HFFc6 (cell line): ENCODE measurements around the gene DACH1. TPM values are rescaled to one million over a fixed set of nuclear protein-coding genes. Genes with fewer than 3 reads are reported as not detected.

Experiments used
- DNase-seq: peaks from one replicate; pipeline ENCODE4 v3.0.0-alpha.2; 2018
- H3K27ac Mint-ChIP-seq: 2 replicates; pipeline ENCODE4 v1.8.0; 2020; ENCODE audit warnings: mild to moderate bottlenecking, mixed read lengths
- H3K27me3 Mint-ChIP-seq: 2 replicates; pipeline ENCODE4 v1.8.0; 2021; ENCODE audit warnings: mild to moderate bottlenecking, moderate library complexity, mixed read lengths; ENCODE audit not compliant: insufficient read depth
- H3K36me3 Mint-ChIP-seq: 2 replicates; pipeline ENCODE4 v1.8.0; 2021; ENCODE audit warnings: low read depth, mixed read lengths
- H3K4me1 Mint-ChIP-seq: 2 replicates; pipeline ENCODE4 v1.8.0; 2020; ENCODE audit warnings: low read depth, mixed read lengths
- H3K4me3 Mint-ChIP-seq: 2 replicates; pipeline ENCODE4 v1.8.0; 2020; ENCODE audit warnings: mild to moderate bottlenecking, moderate library complexity, mixed read lengths
- H3K9me3 Mint-ChIP-seq: 2 replicates; pipeline ENCODE4 v1.8.0; 2020; ENCODE audit warnings: mild to moderate bottlenecking, mixed read lengths
- total RNA-seq, 6 experiments: library from RNA; stranded (reverse); fragmentation: NEBNext Ultra II Directional; extraction: Animal tissue kit (Norgen Biotek cat#: 25700); gene quantifications; 2 replicates in 1 of 6; 3 replicates in 5 of 6; pipeline ENCODE4 v1.2.3, GENCODE V29; 2021
- TF ChIP-seq, protein P1 (sequence below): fragments of 200-600 bp; sonication (generic); IDR thresholded peaks from 2 replicates; pipeline ENCODE4 v1.5.0; 2021; ENCODE audit warnings: antibody characterized with exemption, mild to moderate bottlenecking

The DACH1 gene
- total RNA-seq, 6 experiments from 2014 or later: not detected

DNA sequence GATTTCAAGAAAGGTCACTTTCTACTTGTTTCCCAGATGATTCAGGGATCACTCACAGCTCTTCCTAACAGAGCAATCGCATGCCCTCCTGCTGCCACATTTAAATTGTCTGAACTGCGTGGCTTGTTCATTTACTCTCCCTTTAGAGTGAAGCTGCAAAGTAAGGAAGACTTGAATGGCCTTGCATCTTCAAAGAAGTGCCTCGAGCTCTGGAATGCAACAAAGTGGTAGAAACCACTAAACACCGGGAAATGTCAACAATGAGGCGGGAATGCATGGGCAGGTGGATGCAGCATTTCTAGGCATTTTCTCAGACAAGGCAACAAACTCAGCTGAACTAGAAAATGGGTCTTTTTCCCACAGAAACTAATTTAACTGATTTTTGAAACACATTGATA lies 10.3 kb upstream of the DACH1 start:
- H3K4me3 Mint-ChIP-seq: no peak overlapping the region
- TF ChIP-seq, protein P1, sequence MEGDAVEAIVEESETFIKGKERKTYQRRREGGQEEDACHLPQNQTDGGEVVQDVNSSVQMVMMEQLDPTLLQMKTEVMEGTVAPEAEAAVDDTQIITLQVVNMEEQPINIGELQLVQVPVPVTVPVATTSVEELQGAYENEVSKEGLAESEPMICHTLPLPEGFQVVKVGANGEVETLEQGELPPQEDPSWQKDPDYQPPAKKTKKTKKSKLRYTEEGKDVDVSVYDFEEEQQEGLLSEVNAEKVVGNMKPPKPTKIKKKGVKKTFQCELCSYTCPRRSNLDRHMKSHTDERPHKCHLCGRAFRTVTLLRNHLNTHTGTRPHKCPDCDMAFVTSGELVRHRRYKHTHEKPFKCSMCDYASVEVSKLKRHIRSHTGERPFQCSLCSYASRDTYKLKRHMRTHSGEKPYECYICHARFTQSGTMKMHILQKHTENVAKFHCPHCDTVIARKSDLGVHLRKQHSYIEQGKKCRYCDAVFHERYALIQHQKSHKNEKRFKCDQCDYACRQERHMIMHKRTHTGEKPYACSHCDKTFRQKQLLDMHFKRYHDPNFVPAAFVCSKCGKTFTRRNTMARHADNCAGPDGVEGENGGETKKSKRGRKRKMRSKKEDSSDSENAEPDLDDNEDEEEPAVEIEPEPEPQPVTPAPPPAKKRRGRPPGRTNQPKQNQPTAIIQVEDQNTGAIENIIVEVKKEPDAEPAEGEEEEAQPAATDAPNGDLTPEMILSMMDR: no peak
- DNase-seq: no peak
- no peak overlapping the region for H3K27ac Mint-ChIP-seq
- no peaks in the 10 kb centered on the region; the same call in 1 of the 2 replicates for H3K27me3 Mint-ChIP-seq
- no peaks in the 10 kb centered on the region for H3K4me1 Mint-ChIP-seq
- H3K9me3 Mint-ChIP-seq: peaks cover 5% of the 10 kb centered on the region; the same call in 1 of the 2 replicates
- H3K36me3 Mint-ChIP-seq: no peaks in the 10 kb centered on the region

DNA sequence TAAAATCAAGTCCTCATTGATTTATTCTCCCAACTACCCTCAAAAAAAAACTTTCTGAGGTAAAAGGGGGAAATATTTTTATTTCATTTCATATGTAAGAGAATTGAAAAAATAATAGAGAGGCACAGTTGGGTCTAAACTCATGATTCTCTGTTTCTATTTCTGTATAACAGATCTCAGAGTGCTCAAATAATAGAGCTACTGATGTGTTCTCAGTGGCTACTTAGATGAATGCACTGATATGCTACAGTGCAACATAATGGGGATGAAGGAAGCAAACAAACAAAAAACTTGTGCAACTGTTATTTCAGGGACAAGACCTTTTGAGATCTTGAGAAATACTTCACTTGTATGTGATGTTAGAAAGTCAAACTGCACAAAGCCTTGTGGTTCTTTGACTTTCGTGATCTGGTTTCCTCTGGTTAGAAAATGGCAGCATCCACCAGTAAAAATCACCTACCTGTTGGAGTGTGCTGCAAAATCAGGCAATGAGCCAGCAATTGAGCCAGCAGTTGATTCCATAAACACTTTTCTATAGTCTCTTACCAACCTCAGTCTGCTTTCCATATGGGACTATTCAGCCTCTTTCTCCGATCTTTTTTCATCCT lies 9.7 kb upstream of the DACH1 start:
- Mint-ChIP-seq H3K4me3 (no peak overlapping the region), H3K4me1 (no peaks in the 10 kb centered on the region), H3K27me3 (no peaks in the 10 kb centered on the region; the same call in 1 of the 2 replicates), H3K27ac (no peak overlapping the region), H3K36me3 (no peaks in the 10 kb centered on the region), H3K9me3 (peaks cover 5% of the 10 kb centered on the region; the same call in 1 of the 2 replicates)
- TF ChIP-seq, protein P1: no peak
- DNase-seq: no peak

DNA sequence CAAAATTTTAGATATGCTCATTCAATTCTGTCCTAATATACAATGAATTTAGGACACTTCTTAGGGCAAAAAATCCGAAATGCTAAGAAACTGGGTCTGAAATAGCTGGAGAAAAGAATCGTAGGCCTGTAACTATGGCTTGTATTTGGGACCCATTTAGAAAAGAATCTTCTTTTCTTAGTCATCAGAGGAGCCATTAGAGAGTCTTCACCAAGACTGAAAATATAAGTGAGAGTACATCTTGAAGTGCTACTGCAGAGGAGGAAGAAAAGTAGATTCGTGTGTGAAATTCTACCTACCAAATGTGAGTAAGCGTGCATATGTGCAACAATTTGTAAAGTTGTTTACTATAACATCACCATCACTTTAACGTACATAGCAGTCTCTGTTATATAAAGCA lies 8.8 kb upstream of the DACH1 start:
- H3K36me3 Mint-ChIP-seq: no peaks in the 10 kb centered on the region

DNA sequence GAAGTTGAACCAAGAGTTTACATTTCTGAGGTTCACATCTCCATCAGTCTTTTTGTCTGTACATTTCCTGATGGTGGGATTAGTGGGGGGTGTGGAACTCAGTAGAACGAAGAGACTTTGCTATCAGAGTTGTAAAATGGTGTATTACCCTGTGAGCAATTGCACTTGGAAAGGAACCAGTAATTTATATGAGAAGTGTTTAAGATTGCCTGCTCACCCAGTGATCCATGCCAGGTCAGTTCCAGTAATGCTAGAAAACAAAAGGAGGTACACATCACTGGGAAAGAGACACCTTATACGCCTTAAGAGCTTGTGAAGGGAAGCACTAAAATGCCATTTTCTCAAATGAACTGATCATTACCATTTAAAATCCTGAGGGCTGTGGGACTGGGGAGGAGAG lies 7.5 kb upstream of the DACH1 start:
- Mint-ChIP-seq H3K4me3 (no peak overlapping the region), H3K36me3 (no peaks in the 10 kb centered on the region), H3K27me3 (no peaks in the 10 kb centered on the region; the same call in 1 of the 2 replicates), H3K4me1 (no peaks in the 10 kb centered on the region), H3K9me3 (no peaks in the 10 kb centered on the region), H3K27ac (no peak overlapping the region)
- TF ChIP-seq, protein P1: no peak
- no peak for DNase-seq

More for the DNA sequence above, 8.8 kb upstream of the DACH1 start:
- no peak for DNase-seq
- H3K4me3 Mint-ChIP-seq: no peak overlapping the region
- H3K9me3 Mint-ChIP-seq: no peaks in the 10 kb centered on the region
- TF ChIP-seq, protein P1: no peak
- no peaks in the 10 kb centered on the region for H3K4me1 Mint-ChIP-seq
- no peak overlapping the region for H3K27ac Mint-ChIP-seq
- no peaks in the 10 kb centered on the region; the same call in 1 of the 2 replicates for H3K27me3 Mint-ChIP-seq

DNA sequence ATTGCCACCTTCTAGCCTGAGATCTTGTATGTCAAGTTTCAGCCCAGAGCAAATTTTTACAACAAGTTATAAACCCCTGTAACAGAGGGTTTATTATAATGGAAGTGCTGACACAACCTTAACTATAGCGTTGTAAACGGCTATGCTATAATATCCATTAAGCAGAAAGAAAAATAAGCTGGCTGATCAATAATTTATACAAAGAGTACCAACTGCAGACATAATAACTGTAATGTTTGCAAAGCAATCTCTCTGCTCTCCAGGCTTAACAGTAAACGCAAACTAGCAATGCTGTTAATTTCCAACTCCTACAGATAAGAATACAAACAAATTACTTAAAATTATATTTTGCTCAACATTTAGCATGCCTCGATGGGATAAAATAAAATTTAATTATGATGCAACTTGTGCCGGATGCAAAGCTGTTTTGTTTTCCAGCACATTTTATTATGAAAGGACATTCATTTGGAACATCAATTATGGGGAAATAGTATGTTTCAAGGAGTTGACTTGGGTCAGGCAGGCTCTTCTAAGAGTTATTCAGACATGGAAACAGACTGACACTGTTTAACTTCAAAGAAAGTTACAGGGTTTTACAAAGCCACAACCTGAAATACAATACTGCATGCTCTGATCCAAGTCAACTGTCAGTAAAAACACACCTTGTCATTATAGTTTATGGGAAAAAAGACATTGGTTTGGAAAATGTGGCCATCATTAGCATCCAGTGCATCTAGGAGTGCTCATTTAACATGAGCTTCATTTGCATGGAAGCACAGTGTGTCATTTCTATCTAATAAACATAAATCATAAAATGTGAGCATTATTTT lies 6.6 kb upstream of the DACH1 start:
- Mint-ChIP-seq H3K4me1 (no peaks in the 10 kb centered on the region), H3K27ac (no peak overlapping the region), H3K9me3 (no peaks in the 10 kb centered on the region), H3K4me3 (no peak overlapping the region), H3K27me3 (no peaks in the 10 kb centered on the region; the same call in none of the 2 replicates), H3K36me3 (no peaks in the 10 kb centered on the region)
- TF ChIP-seq, protein P1: no peak
- DNase-seq: no peak
